ENCODE results near the gene ZNF439.
"Not testable (repeated sequence)": the region's sequence is repeated elsewhere in the genome, so short reads cannot be mapped to it uniquely, and the experiment has no call there.

The ZNF439 gene

DNA sequence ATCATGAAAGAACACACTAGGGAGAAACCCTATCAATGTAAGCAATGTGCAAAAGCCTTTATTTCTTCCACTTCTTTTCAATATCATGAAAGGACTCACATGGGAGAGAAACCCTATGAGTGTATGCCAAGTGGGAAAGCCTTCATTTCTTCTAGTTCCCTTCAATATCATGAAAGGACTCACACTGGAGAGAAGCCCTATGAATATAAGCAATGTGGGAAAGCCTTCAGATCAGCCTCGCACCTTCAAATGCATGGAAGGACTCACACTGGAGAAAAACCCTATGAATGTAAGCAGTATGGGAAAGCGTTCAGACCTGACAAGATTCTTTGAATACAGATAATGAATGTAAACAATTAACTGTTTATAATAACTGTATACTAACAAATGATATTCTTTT lies 15.0 kb upstream of the ZNF439 start:
- Histone ChIP-seq H4K20me1 (ENCODE audit: insufficient read depth, low read length) (no peaks in the 10 kb centered on the region), H3K27ac (ENCODE audit: low read depth, low read length, poor library complexity, severe bottlenecking) (no peak overlapping the region), H3K4me1 (ENCODE audit: insufficient read depth, low read length, severe bottlenecking) (no peaks in the 10 kb centered on the region), H3K9me2 (ENCODE audit: low read depth, low read length) (no peaks in the 10 kb centered on the region), H3K9ac (ENCODE audit: low read length) (no peak overlapping the region), H3K4me2 (ENCODE audit: low read length) (no peak overlapping the region), H3K4me3 (ENCODE audit: low read depth, low read length, poor library complexity, severe bottlenecking) (no peak overlapping the region), H3K9me3 (ENCODE audit: low read length) (peaks cover 18% of the 10 kb centered on the region), H3K79me2 (ENCODE audit: insufficient read depth, low read length) (no peaks in the 10 kb centered on the region), H3F3A (ENCODE audit: insufficient read depth, low read length) (no peaks in the 10 kb centered on the region), H3K27me3 (ENCODE audit: insufficient read depth, low read length) (no peaks in the 10 kb centered on the region), H3K36me3 (ENCODE audit: insufficient read depth, low read length) (peaks cover 48% of the 10 kb centered on the region), H2AFZ (ENCODE audit: low read length) (no peak overlapping the region)
- no peak for TF ChIP-seq EZH2 (IDR thresholded peaks at IDR 0.05; ENCODE audit: borderline replicate concordance, low read length)
- TF ChIP-seq, protein P1, sequence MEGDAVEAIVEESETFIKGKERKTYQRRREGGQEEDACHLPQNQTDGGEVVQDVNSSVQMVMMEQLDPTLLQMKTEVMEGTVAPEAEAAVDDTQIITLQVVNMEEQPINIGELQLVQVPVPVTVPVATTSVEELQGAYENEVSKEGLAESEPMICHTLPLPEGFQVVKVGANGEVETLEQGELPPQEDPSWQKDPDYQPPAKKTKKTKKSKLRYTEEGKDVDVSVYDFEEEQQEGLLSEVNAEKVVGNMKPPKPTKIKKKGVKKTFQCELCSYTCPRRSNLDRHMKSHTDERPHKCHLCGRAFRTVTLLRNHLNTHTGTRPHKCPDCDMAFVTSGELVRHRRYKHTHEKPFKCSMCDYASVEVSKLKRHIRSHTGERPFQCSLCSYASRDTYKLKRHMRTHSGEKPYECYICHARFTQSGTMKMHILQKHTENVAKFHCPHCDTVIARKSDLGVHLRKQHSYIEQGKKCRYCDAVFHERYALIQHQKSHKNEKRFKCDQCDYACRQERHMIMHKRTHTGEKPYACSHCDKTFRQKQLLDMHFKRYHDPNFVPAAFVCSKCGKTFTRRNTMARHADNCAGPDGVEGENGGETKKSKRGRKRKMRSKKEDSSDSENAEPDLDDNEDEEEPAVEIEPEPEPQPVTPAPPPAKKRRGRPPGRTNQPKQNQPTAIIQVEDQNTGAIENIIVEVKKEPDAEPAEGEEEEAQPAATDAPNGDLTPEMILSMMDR (IDR thresholded peaks at IDR 0.05; ENCODE audit: low read length): no peak

DNA sequence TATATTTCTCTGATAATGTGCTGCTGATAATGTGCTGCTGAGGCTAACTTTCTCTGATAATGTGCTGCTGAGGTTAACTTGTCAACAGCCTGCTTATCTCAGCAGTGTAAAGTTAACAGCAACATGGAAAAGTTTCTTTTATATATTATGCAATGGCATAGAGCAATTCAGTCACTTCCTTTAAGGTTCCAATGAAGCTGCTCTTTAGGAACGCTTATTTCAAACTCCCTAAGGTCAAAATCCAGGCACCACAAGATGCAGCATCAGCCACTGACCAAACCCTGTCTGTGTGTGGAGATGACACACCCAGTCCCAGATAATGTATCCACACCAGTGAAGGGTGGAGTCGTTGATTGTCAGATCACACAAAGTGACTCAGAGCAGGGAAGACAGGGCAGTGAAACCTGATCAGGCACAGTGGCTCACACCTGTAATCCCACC lies 12.9 kb upstream of the ZNF439 start:
- H3K36me3 ChIP-seq (ENCODE audit: insufficient read depth, low read length): peaks cover 38% of the 10 kb centered on the region

DNA sequence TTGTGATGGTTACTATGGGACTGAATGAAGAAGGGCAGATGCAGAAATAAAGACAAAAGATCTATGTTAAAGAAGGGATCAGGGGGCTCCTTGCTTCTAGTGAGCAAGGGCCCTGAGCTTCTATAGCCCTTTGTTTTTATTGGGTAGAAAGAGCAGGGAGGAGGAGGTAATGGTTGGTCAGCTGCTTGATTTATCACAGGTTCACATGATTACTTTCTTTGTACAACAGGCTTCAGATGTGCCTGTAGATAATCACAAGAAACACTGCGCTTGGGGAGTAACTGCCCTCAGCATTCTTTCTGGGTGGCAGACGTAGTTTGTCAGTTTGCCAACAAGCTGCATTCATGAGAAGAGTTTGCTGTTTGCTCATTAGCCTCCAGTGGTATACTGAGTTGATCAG lies 4.8 kb upstream of the ZNF439 start:
- Histone ChIP-seq H3K27me3 (ENCODE audit: insufficient read depth, low read length) (no peaks in the 10 kb centered on the region; the same call in 1 of the 2 replicates), H3K9ac (ENCODE audit: low read length) (no peak overlapping the region), H3K36me3 (ENCODE audit: insufficient read depth, low read length) (no peaks in the 10 kb centered on the region), H3K79me2 (ENCODE audit: insufficient read depth, low read length) (no peaks in the 10 kb centered on the region), H3K4me1 (ENCODE audit: insufficient read depth, low read length, severe bottlenecking) (peaks cover 7% of the 10 kb centered on the region), H3F3A (ENCODE audit: insufficient read depth, low read length) (no peaks in the 10 kb centered on the region), H3K9me3 (ENCODE audit: low read length) (no peaks in the 10 kb centered on the region), H3K4me3 (ENCODE audit: low read depth, low read length, poor library complexity, severe bottlenecking) (no peak overlapping the region), H2AFZ (ENCODE audit: low read length) (no peak overlapping the region), H3K4me2 (ENCODE audit: low read length) (no peak overlapping the region), H3K27ac (ENCODE audit: low read depth, low read length, poor library complexity, severe bottlenecking) (no peak overlapping the region), H3K9me2 (ENCODE audit: low read depth, low read length) (no peaks in the 10 kb centered on the region), H4K20me1 (ENCODE audit: insufficient read depth, low read length) (no peaks in the 10 kb centered on the region)
- TF ChIP-seq, protein P1 (IDR thresholded peaks at IDR 0.05; ENCODE audit: low read length): no peak

More for the DNA sequence above, 12.9 kb upstream of the ZNF439 start:
- not testable (repeated sequence) for H3K4me3 ChIP-seq (ENCODE audit: low read depth, low read length, poor library complexity, severe bottlenecking); H3K4me1 ChIP-seq (ENCODE audit: insufficient read depth, low read length, severe bottlenecking); H2AFZ ChIP-seq (ENCODE audit: low read length); H3K9me2 ChIP-seq (ENCODE audit: low read depth, low read length); H3K27ac ChIP-seq (ENCODE audit: low read depth, low read length, poor library complexity, severe bottlenecking); H3K4me2 ChIP-seq (ENCODE audit: low read length); H3F3A ChIP-seq (ENCODE audit: insufficient read depth, low read length); H3K27me3 ChIP-seq (ENCODE audit: insufficient read depth, low read length); H3K9ac ChIP-seq (ENCODE audit: low read length); H4K20me1 ChIP-seq (ENCODE audit: insufficient read depth, low read length); H3K79me2 ChIP-seq (ENCODE audit: insufficient read depth, low read length)
- peaks cover 18% of the 10 kb centered on the region for H3K9me3 ChIP-seq (ENCODE audit: low read length)

DNA sequence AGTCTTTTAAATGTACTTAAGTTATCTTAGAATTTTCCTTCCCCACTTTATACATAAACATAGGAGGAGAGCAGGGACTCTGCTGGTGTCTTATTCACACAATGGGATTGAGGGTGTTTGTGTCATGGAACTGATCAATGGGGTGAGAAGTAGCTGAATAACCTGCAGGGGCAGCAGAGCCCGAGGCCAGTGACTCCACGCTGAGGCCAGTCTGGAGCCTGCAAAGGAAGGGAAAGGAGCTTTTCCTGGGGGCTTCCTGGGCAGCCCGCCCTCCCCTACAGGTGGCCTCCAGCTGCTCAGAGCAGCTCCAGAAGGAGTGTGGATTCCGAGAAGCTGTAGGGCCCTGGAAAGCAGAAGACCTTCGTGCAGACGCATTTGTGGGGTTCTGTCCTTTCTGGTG lies 911 bp upstream of the ZNF439 start:
- H3K27me3 ChIP-seq (ENCODE audit: insufficient read depth, low read length); H3F3A ChIP-seq (ENCODE audit: insufficient read depth, low read length); H3K79me2 ChIP-seq (ENCODE audit: insufficient read depth, low read length); H2AFZ ChIP-seq (ENCODE audit: low read length); H3K9ac ChIP-seq (ENCODE audit: low read length); H3K9me3 ChIP-seq (ENCODE audit: low read length); H3K9me2 ChIP-seq (ENCODE audit: low read depth, low read length); H3K27ac ChIP-seq (ENCODE audit: low read depth, low read length, poor library complexity, severe bottlenecking); H3K4me2 ChIP-seq (ENCODE audit: low read length); H3K4me3 ChIP-seq (ENCODE audit: low read depth, low read length, poor library complexity, severe bottlenecking); H4K20me1 ChIP-seq (ENCODE audit: insufficient read depth, low read length): not testable (repeated sequence)
- H3K4me1 ChIP-seq (ENCODE audit: insufficient read depth, low read length, severe bottlenecking): peaks cover 16% of the 10 kb centered on the region
- H3K36me3 ChIP-seq (ENCODE audit: insufficient read depth, low read length): peaks cover 26% of the 10 kb centered on the region
